HuH-7 (cell line): ENCODE results near the gene MMADHC.

Experiments
- DNase-seq: peaks from one replicate; pipeline ENCODE4 v3.0.0; 2011; ENCODE audit warnings: low spot score

MMADHC gene

GRCh38 chr2:149556452-149556851, 31.1 kb downstream of the MMADHC start:
- DNase-seq, result no peak

GRCh38 chr2:149552830-149553229, 34.7 kb downstream of the MMADHC start:
- DNase-seq, result no peak

- DNase-seq, result no peak
Observed at GRCh38 chr2:149552226-149552625, 35.3 kb downstream of the MMADHC start.

- DNase-seq, result no peak
Observed at GRCh38 chr2:149544692-149545091, 42.9 kb downstream of the MMADHC start.

- DNase-seq, result no peak
Observed at GRCh38 chr2:149543845-149544244, 43.7 kb downstream of the MMADHC start.

GRCh38 chr2:149540138-149540537, 47.4 kb downstream of the MMADHC start:
- no peak for DNase-seq

- DNase-seq, result no peak
Observed at GRCh38 chr2:149538138-149538833, 49.3 kb downstream of the MMADHC start.

- DNase-seq, result no peak
Observed at GRCh38 chr2:149537092-149537726, 50.4 kb downstream of the MMADHC start.

- DNase-seq, result no peak
Observed at GRCh38 chr2:149536649-149537048, 50.9 kb downstream of the MMADHC start.

- no peak for DNase-seq
Observed at GRCh38 chr2:149534674-149535073, 52.9 kb downstream of the MMADHC start.

GRCh38 chr2:149528983-149529382, 58.6 kb downstream of the MMADHC start:
- no peak for DNase-seq

GRCh38 chr2:149527998-149528755, 59.4 kb downstream of the MMADHC start:
- no peak for DNase-seq

GRCh38 chr2:149526689-149527088, 60.9 kb downstream of the MMADHC start:
- DNase-seq, result no peak

GRCh38 chr2:149525323-149525722, 62.3 kb downstream of the MMADHC start:
- DNase-seq, result no peak
